ENCODE measurements around the gene CDK8. TPM values are rescaled to one million over a fixed set of nuclear protein-coding genes. Genes with fewer than 3 reads are reported as not detected.

Gene CDK8
- total and polyA plus RNA-seq, 9 of the 15 experiments (the other 6 are each of a cell fraction or from before 2014, with no cell fraction given), result 11.3 to 33.7 (median 20.3) TPM

DNA sequence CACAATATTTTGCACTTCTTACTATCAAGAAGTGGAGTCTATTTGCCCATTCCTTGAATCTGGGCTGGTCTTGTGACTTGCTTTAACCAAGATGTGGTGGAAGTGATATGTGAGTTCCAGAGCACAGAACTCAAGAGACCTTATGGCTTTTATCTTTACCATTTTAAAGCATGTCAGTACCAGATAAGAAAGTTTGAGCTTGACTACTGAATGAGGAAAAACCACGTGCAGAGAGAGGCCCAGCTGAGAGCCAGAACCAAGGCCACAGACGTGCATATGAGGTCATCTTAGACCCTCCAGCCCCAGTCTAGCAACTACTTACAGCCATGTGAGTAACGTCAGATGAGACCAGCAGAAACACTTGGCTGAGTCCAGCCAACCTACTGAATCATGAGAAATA lies 6.3 kb upstream of the CDK8 start (continued):
- peak; percentile 50 for TF ChIP-seq CXXC5 (CRISPR knock-in tag; IDR thresholded peaks at IDR 0.05)
- peak; percentile 75 for TF ChIP-seq FOSL1 (tag; conservative IDR thresholded peaks at IDR 0.05)
- TF ChIP-seq U2AF1 (optimal IDR thresholded peaks at IDR 0.05; ENCODE audit: low read depth, low read length), result no peak
- TF ChIP-seq, protein P1, sequence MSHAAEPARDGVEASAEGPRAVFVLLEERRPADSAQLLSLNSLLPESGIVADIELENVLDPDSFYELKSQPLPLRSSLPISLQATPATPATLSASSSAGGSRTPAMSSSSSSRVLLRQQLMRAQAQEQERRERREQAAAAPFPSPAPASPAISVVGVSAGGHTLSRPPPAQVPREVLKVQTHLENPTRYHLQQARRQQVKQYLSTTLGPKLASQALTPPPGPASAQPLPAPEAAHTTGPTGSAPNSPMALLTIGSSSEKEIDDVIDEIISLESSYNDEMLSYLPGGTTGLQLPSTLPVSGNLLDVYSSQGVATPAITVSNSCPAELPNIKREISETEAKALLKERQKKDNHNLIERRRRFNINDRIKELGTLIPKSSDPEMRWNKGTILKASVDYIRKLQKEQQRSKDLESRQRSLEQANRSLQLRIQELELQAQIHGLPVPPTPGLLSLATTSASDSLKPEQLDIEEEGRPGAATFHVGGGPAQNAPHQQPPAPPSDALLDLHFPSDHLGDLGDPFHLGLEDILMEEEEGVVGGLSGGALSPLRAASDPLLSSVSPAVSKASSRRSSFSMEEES (CRISPR knock-in tag; IDR thresholded peaks at IDR 0.05), result peak; percentile 50
- TF ChIP-seq NUFIP1 (IDR thresholded peaks at IDR 0.05; ENCODE audit: partially characterized antibody), result no peak
- peak; percentile 64; the same call in 1 of the 2 replicates for TF ChIP-seq PML (IDR thresholded peaks at IDR 0.05; ENCODE audit: low read length)
- TF ChIP-seq KAT7 (CRISPR knock-in tag; IDR thresholded peaks at IDR 0.05; ENCODE audit: borderline replicate concordance), result no peak
- TF ChIP-seq, protein P2, sequence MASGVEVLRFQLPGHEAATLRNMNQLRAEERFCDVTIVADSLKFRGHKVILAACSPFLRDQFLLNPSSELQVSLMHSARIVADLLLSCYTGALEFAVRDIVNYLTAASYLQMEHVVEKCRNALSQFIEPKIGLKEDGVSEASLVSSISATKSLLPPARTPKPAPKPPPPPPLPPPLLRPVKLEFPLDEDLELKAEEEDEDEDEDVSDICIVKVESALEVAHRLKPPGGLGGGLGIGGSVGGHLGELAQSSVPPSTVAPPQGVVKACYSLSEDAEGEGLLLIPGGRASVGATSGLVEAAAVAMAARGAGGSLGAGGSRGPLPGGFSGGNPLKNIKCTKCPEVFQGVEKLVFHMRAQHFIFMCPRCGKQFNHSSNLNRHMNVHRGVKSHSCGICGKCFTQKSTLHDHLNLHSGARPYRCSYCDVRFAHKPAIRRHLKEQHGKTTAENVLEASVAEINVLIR (CRISPR knock-in tag; IDR thresholded peaks at IDR 0.05), result 0 out of 2 replicates have a peak, but pooled peaks have one; percentile 30
- peak; percentile 35; the same call in 1 of the 2 replicates for TF ChIP-seq MXI1 (IDR thresholded peaks at IDR 0.05; ENCODE audit: low read depth, low read length)
- TF ChIP-seq ADNP (tag; IDR thresholded peaks at IDR 0.05), result 0 out of 2 replicates have a peak, but pooled peaks have one; percentile 34
- peak; percentile 88 for TF ChIP-seq ZNF197 (CRISPR knock-in tag; IDR thresholded peaks at IDR 0.05; ENCODE audit: low read depth)
- TF ChIP-seq, protein P3, sequence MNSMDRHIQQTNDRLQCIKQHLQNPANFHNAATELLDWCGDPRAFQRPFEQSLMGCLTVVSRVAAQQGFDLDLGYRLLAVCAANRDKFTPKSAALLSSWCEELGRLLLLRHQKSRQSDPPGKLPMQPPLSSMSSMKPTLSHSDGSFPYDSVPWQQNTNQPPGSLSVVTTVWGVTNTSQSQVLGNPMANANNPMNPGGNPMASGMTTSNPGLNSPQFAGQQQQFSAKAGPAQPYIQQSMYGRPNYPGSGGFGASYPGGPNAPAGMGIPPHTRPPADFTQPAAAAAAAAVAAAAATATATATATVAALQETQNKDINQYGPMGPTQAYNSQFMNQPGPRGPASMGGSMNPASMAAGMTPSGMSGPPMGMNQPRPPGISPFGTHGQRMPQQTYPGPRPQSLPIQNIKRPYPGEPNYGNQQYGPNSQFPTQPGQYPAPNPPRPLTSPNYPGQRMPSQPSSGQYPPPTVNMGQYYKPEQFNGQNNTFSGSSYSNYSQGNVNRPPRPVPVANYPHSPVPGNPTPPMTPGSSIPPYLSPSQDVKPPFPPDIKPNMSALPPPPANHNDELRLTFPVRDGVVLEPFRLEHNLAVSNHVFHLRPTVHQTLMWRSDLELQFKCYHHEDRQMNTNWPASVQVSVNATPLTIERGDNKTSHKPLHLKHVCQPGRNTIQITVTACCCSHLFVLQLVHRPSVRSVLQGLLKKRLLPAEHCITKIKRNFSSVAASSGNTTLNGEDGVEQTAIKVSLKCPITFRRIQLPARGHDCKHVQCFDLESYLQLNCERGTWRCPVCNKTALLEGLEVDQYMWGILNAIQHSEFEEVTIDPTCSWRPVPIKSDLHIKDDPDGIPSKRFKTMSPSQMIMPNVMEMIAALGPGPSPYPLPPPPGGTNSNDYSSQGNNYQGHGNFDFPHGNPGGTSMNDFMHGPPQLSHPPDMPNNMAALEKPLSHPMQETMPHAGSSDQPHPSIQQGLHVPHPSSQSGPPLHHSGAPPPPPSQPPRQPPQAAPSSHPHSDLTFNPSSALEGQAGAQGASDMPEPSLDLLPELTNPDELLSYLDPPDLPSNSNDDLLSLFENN (IDR thresholded peaks at IDR 0.05; ENCODE audit: low read depth in 2 of 2, low read length in 2 of 2), result peak in 1 of 2 experiments; percentile 55; a peak in 1 of 4 replicates
- TF ChIP-seq, protein P4, sequence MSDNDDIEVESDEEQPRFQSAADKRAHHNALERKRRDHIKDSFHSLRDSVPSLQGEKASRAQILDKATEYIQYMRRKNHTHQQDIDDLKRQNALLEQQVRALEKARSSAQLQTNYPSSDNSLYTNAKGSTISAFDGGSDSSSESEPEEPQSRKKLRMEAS (CRISPR knock-in tag; IDR thresholded peaks at IDR 0.05), result peak; percentile 16; the same call in 1 of the 2 replicates
- TF ChIP-seq L3MBTL2 (IDR thresholded peaks at IDR 0.05), result peak; percentile 94

Measured in K562 (cell line).